Astrocyte of the cerebellum (primary cell): ENCODE measurements around the gene ZNF583.
A peak's percentile ranks its signal among the peaks of the same experiment; 100 is the strongest.

Experiments used
- DNase-seq: peaks from one replicate; pipeline ENCODE4 v3.0.0-alpha.2; 2011; ENCODE audit warnings: low read depth
- H3K4me3 ChIP-seq: 2 replicates; pipeline ENCODE4 v1.5.1; 2011; ENCODE audit warnings: mild to moderate bottlenecking, low read depth, low read length, moderate library complexity
- CTCF ChIP-seq: IDR thresholded peaks from 2 replicates; pipeline ENCODE4 v1.5.1; 2012; ENCODE audit warnings: low read length, low read depth, moderate library complexity, mild to moderate bottlenecking; ENCODE audit errors: missing control alignments
- in situ Hi-C: cut with HindIII; loops from 2 replicates; pipeline ENCODE4 v1.10.0; 2017; ENCODE audit warnings: low sequenced_read_pairs

The ZNF583 gene

GRCh38 chr19:56474308-56474707 lies 70.2 kb downstream of the ZNF583 start:
- no peak overlapping the region for H3K4me3 ChIP-seq
- DNase-seq, result no peak

DNA sequence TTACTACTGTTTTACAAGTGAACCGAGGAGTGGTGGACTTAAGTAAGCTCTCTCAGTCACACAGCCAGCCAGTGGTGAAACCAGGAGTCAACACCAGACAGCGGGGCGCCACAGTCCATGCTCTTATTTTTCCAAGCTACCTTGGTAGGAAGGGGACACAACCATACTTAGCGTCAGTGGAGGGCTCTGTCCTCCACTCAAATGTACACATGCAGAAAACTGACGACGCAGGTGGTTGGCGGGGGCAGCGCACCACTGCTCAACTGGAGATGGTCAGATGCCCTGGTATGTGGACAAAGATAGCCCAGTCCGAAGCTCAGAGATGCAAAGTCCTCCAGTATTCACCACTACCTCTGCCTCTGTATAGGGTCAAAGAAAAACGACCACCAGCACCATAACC lies 72.0 kb downstream of the ZNF583 start:
- DNase-seq, result no peak
- in situ Hi-C loops, result no loop called here
- peak overlapping the region; percentile 80 for H3K4me3 ChIP-seq
- TF ChIP-seq CTCF, result no peak

More at GRCh38 chr19:56474308-56474707, 70.2 kb downstream of the ZNF583 start:
- TF ChIP-seq CTCF, result no peak
- in situ Hi-C loops, result no loop called here
